K562 (cell line): ENCODE measurements around the gene ESAM. TPM values are rescaled to one million over a fixed set of nuclear protein-coding genes. Genes with fewer than 3 reads are reported as not detected.

ENCODE experiments used
- ATAC-seq: fragments of 200-7000 bp; cut with Tn5 transposase; 3 replicates; pipeline ENCODE4 v1.9.1; 2020; ENCODE audit warnings: moderate library complexity
- BruUV-seq: library from RNA; stranded (reverse); fragments of 400-500 nt; replicated peaks from 2 replicates; lab custom pipeline; 2021; lab: Mats Ljungman, UMichigan
- CTCF ChIA-PET: fragments of 300-600 bp; formaldehyde crosslinking; extraction: SDS; loops from one replicate; lab custom pipeline; 2021; ENCODE audit warnings: low intra/inter-chr PET ratio; lab: Yijun Ruan, JAX
- POLR2A ChIA-PET: fragments of 300-600, 350-650 bp; sonication (Branson Sonifier 250); formaldehyde crosslinking; extraction: SDS; loops from one replicate; lab custom pipeline; 2021; ENCODE audit warnings: antibody characterized with exemption, inconsistent platforms; lab: Yijun Ruan, JAX
- DNase-seq, 4 experiments: peaks; one replicate each; pipeline versions ENCODE4 v3.0.0 to v3.0.0-alpha.2; 2011 to 2018; ENCODE audit warnings: low spot score in 3 of 4, mixed read lengths in 3 of 4; ENCODE audit errors: extremely low read depth in 1 of 4
- FAIRE-seq: peaks from 2 replicates; lab custom pipeline; 2011; peaks lifted over from hg19 to GRCh38; lab: Jason Lieb, UNC
- H2AFZ ChIP-seq: 2 replicates; pipeline ENCODE4 v1.6.0; 2011; ENCODE audit warnings: low read depth, low read length, control low read depth, inconsistent platforms
- H3K27ac ChIP-seq: fragments of 200-600 bp; 3 replicates; pipeline ENCODE4 v1.8.0; 2011; ENCODE audit warnings: low read depth, mild to moderate bottlenecking, control low read depth, inconsistent platforms, low read length, moderate library complexity, mixed read lengths; ENCODE audit errors: extremely low read depth
- H3K27me3 ChIP-seq, 2 experiments: fragments of 300-600 bp in 1 of 2; 2 replicates in 1 of 2; 3 replicates in 1 of 2; pipeline versions ENCODE4 v1.6.0 to v1.8.0; 2011; ENCODE audit warnings: inconsistent platforms in 2 of 2, low read length in 2 of 2, mild to moderate bottlenecking in 1 of 2, mixed read lengths in 1 of 2, moderate library complexity in 1 of 2; ENCODE audit not compliant: control insufficient read depth in 2 of 2, insufficient read depth in 2 of 2
- H3K36me3 ChIP-seq: fragments of 300-600 bp; 3 replicates; pipeline ENCODE4 v1.8.0; 2011; ENCODE audit warnings: mild to moderate bottlenecking, low read length, inconsistent platforms; ENCODE audit not compliant: control insufficient read depth, insufficient read depth
- H3K4me1 ChIP-seq, 2 experiments: fragments of 200-600 bp in 1 of 2; replicated peaks in 1 of 2; 2 replicates in 1 of 2; 3 replicates in 1 of 2; pipeline versions ENCODE4 v1.5.1 to v1.8.0; 2011; ENCODE audit warnings: inconsistent platforms in 2 of 2, low read length in 2 of 2, mild to moderate bottlenecking in 1 of 2, mixed read lengths in 1 of 2, moderate library complexity in 1 of 2; ENCODE audit not compliant: control insufficient read depth in 2 of 2, insufficient read depth in 2 of 2
- H3K4me2 ChIP-seq: 2 replicates; pipeline ENCODE4 v1.6.1; 2011; ENCODE audit warnings: low read length, control low read depth, inconsistent platforms, mixed read lengths; ENCODE audit not compliant: insufficient read depth
- H3K4me3 ChIP-seq: fragments of 200-600 bp; sonication (generic), shearing (Covaris generic); 2 replicates; pipeline ENCODE4 v1.5.1; 2016; ENCODE audit warnings: control low read depth, inconsistent platforms
- H3K79me2 ChIP-seq: fragments of 200-600 bp; 3 replicates; pipeline ENCODE4 v1.8.0; 2011; ENCODE audit warnings: low read length, inconsistent platforms; ENCODE audit not compliant: control insufficient read depth, insufficient read depth
- H3K9ac ChIP-seq, 2 experiments: 2 replicates each; pipeline versions ENCODE4 v1.6.0 to v1.6.1; 2011; ENCODE audit warnings: low read depth in 2 of 2, low read length in 2 of 2, control low read depth in 1 of 2, inconsistent platforms in 1 of 2, mild to moderate bottlenecking in 1 of 2, mixed read lengths in 1 of 2; ENCODE audit not compliant: insufficient read depth in 1 of 2
- H3K9me1 ChIP-seq: one replicate; pipeline ENCODE4 v1.6.0; 2011; ENCODE audit warnings: inconsistent platforms, mild to moderate bottlenecking, low read length, moderate library complexity; ENCODE audit not compliant: control insufficient read depth, insufficient read depth
- H3K9me3 ChIP-seq: replicated peaks from 2 replicates; pipeline ENCODE4 v1.5.1; 2011; ENCODE audit warnings: low read depth, low read length, inconsistent platforms; ENCODE audit not compliant: control insufficient read depth, insufficient read depth
- H4K20me1 ChIP-seq: replicated peaks from 2 replicates; pipeline ENCODE4 v1.6.1; 2011; ENCODE audit warnings: low read length, inconsistent platforms, mixed read lengths; ENCODE audit not compliant: control insufficient read depth, insufficient read depth
- CREB3L1 ChIP-seq: fragments of 450-650 bp; IDR thresholded peaks from 2 replicates; pipeline ENCODE4 v1.6.1; 2014; ENCODE audit warnings: low read depth, mild to moderate bottlenecking, moderate library complexity, borderline replicate concordance
- DMBX1 ChIP-seq: fragments of 250-450 bp; sonication (Bioruptor Pico); IDR thresholded peaks from 2 replicates; pipeline ENCODE4 v1.8.0; 2022; ENCODE audit warnings: inconsistent platforms, mild to moderate bottlenecking, moderate library complexity, borderline replicate concordance
- E2F1 ChIP-seq: sonication (generic); formaldehyde crosslinking; IDR thresholded peaks from 2 replicates; pipeline ENCODE4 v1.8.1; 2023; ENCODE audit warnings: mild to moderate bottlenecking, missing genetic modification reagents, moderate library complexity
- EWSR1 ChIP-seq: fragments of 450-650 bp; IDR thresholded peaks from 2 replicates; pipeline ENCODE4 v1.6.1; 2018; ENCODE audit warnings: borderline replicate concordance, mild to moderate bottlenecking, low read depth, moderate library complexity; ENCODE audit not compliant: partially characterized antibody
- HMBOX1 ChIP-seq: sonication (generic); IDR thresholded peaks from 2 replicates; pipeline ENCODE4 v1.6.1; 2016
- L3MBTL2 ChIP-seq: fragments of 450-650 bp; IDR thresholded peaks from 2 replicates; pipeline ENCODE4 v1.6.1; 2016; ENCODE audit warnings: mild to moderate bottlenecking, moderate library complexity
- NELFE ChIP-seq: IDR thresholded peaks from 2 replicates; pipeline ENCODE4 v1.6.1; 2011; ENCODE audit warnings: mild to moderate bottlenecking; ENCODE audit not compliant: insufficient read depth, insufficient read length
- PCBP1 ChIP-seq: fragments of 200-400 bp; formaldehyde crosslinking; IDR thresholded peaks from 2 replicates; pipeline ENCODE4 v1.6.1; 2018; ENCODE audit warnings: mild to moderate bottlenecking, low read depth, low read length; ENCODE audit not compliant: poor library complexity, severe bottlenecking
- RBM15 ChIP-seq: fragments of 200-400 bp; formaldehyde crosslinking; IDR thresholded peaks from 2 replicates; pipeline ENCODE4 v1.6.1; 2018; ENCODE audit warnings: mild to moderate bottlenecking, low read length, moderate library complexity; ENCODE audit not compliant: insufficient read depth
- ZBTB17 ChIP-seq: fragments of 450-650 bp; formaldehyde crosslinking; IDR thresholded peaks from 2 replicates; pipeline ENCODE4 v1.4.0; 2020; ENCODE audit warnings: mild to moderate bottlenecking
- ZNF444 ChIP-seq: fragments of 250-450 bp; sonication (Bioruptor Pico); IDR thresholded peaks from 2 replicates; pipeline ENCODE4 v1.4.0; 2020; ENCODE audit warnings: mild to moderate bottlenecking, moderate library complexity
- WGBS: fragments of 100-300 bp; shearing (Covaris generic); methylation state at CpG from one replicate; pipeline ENCODE4 v1.1.6; 2016; ENCODE audit warnings: low coverage, mixed read lengths; ENCODE audit not compliant: insufficient coverage; ENCODE audit errors: missing lambda C conversion rate; 5-methylcytosine and 5-hydroxymethylcytosine counted together
- in situ Hi-C: fragments of 300-500 bp; cut with MboI; formaldehyde crosslinking; loops from 4 replicates; pipeline ENCODE4 v1.15.0; 2018; ENCODE audit warnings: inconsistent platforms, mixed read lengths
- intact Hi-C: fragments of 100-400 bp; cut with micrococcal nuclease; formaldehyde crosslinking; loops from 2 replicates; pipeline ENCODE4 v1.14.2; 2022
- polyA plus RNA-seq, 8 experiments: library from polyadenylated mRNA; depleted of rRNA in 4 of 8; stranded (reverse) in 5 of 8; unstranded in 3 of 8; fragments of >200 nt; fragmentation: Nextera tagmentation in 2 of 8; fragmentation: Illumina TruSeq in 1 of 8; extraction: Ambion mirVana in 2 of 8; extraction: Trizol in 1 of 8; gene quantifications; 2 replicates each; pipeline versions ENCODE4 v1.2.1 to v1.2.3, GENCODE V29; 2011 to 2014; ENCODE audit warnings: inconsistent platforms in 1 of 8, missing spikeins in 1 of 8
- total RNA-seq, 7 experiments: library from RNA; depleted of rRNA in 6 of 7; stranded (reverse); fragments of >200 nt in 6 of 7; fragmentation: Illumina TruSeq in 2 of 7; extraction: Trizol in 2 of 7; gene quantifications; 2 replicates each; pipeline versions ENCODE4 v1.2.1 to v1.2.3, GENCODE V29; 2011 to 2021; ENCODE audit warnings: low replicate concordance in 1 of 7

ESAM gene
- total and polyA plus RNA-seq, 9 of the 15 experiments (the other 6 are each of a cell fraction or from before 2014, with no cell fraction given): 0.06 to 1.5 (median 0.22) TPM

GRCh38 chr11:124766156-124766555 is 4.1 kb upstream of the ESAM start:
- Histone ChIP-seq H3K9ac (no peak overlapping the region), H3K9me1 (no peaks in the 10 kb centered on the region), H3K4me3 (no peak overlapping the region), H3K9me3 (no peaks in the 10 kb centered on the region), H2AFZ (no peak overlapping the region), H3K4me2 (no peak overlapping the region), H3K36me3 (peaks cover 3% of the 10 kb centered on the region; the same call in 1 of the 3 replicates), H3K4me1 (peaks cover 6 to 15% of the 10 kb centered on the region in 2 experiments; a peak in 4 of 5 replicates), H3K27ac (no peak overlapping the region), H3K79me2 (no peaks in the 10 kb centered on the region), H4K20me1 (no peaks in the 10 kb centered on the region), H3K27me3 (peaks cover 0 to 3% of the 10 kb centered on the region in 2 experiments; a peak in 1 of 5 replicates)
- FAIRE-seq (no peak), ATAC-seq (no peak), DNase-seq (no peak)
- CTCF ChIA-PET: no interaction called here
- WGBS: 86% methylated on average over 2 of the region's 2 CpGs
- TF ChIP-seq EWSR1 (no peak), E2F1 (no peak), L3MBTL2 (no peak), RBM15 (no peak), HMBOX1 (no peak), PCBP1 (no peak), ZNF444 (CRISPR knock-in tag) (no peak), DMBX1 (CRISPR knock-in tag) (no peak), NELFE (no peak), ZBTB17 (CRISPR knock-in tag) (no peak), CREB3L1 (no peak)
- BruUV-seq: no TSS peak
- POLR2A ChIA-PET: interaction anchor here (0.9 kb wide), 1 partner anchor 28 kb away, joined by 3 read pairs; no protein-coding TSS in a partner anchor
- in situ Hi-C loops (loop anchor here (10.0 kb wide), 2 partner anchors 91 to 351 kb away; partner anchors contain the start of genes SIAE and SPA17), intact Hi-C loops (loop anchor here (10.0 kb wide), 1 partner anchor 351 kb away; no protein-coding TSS in a partner anchor)
